Keratinocyte (primary cell): Measurements from ENCODE around the gene SORBS1. TPM values are rescaled to one million over a fixed set of nuclear protein-coding genes. Genes with fewer than 3 reads are reported as not detected.

Experiments used
- DNase-seq: peaks from one replicate; pipeline ENCODE4 v3.0.0-alpha.2; 2011; ENCODE audit warnings: low read depth, missing footprints, low spot score
- FAIRE-seq: peaks from 2 replicates; lab custom pipeline; 2011; peaks lifted over from hg19 to GRCh38; lab: Jason Lieb, UNC
- H2AFZ ChIP-seq: 2 replicates; pipeline ENCODE4 v1.6.0; 2012; ENCODE audit warnings: low read length, control low read depth, inconsistent platforms; ENCODE audit not compliant: control insufficient read depth
- H3K27ac ChIP-seq: 2 replicates; pipeline ENCODE4 v1.5.1; 2011; ENCODE audit warnings: low read length; ENCODE audit not compliant: control insufficient read depth, insufficient read depth
- H3K27me3 ChIP-seq: 3 replicates; pipeline ENCODE4 v1.6.0; 2011; ENCODE audit warnings: low read length; ENCODE audit not compliant: control insufficient read depth, insufficient read depth; ENCODE audit errors: extremely low read depth
- H3K36me3 ChIP-seq, 2 experiments: 2 replicates in 1 of 2; 3 replicates in 1 of 2; pipeline ENCODE4 v1.5.1; 2011; ENCODE audit warnings: low read length in 2 of 2, mild to moderate bottlenecking in 1 of 2; ENCODE audit not compliant: control insufficient read depth in 2 of 2, insufficient read depth in 2 of 2; ENCODE audit errors: extremely low read depth in 1 of 2
- H3K4me1 ChIP-seq: 3 replicates; pipeline ENCODE4 v1.5.1; 2011; ENCODE audit warnings: low read length; ENCODE audit not compliant: control insufficient read depth, insufficient read depth; ENCODE audit errors: extremely low read depth
- H3K4me2 ChIP-seq: 3 replicates; pipeline ENCODE4 v1.6.0; 2011; ENCODE audit warnings: low read depth, low read length; ENCODE audit not compliant: control insufficient read depth, insufficient read depth; ENCODE audit errors: extremely low read depth
- H3K4me3 ChIP-seq, 3 experiments: fragments of 200-600 bp in 1 of 3; sonication (generic) in 1 of 3; 2 replicates in 2 of 3; 3 replicates in 1 of 3; pipeline ENCODE4 v1.5.1; 2011 to 2016; ENCODE audit warnings: low read length in 3 of 3, mild to moderate bottlenecking in 3 of 3, control low read depth in 2 of 3, inconsistent platforms in 1 of 3, low read depth in 1 of 3, mixed read lengths in 1 of 3, mixed run types in 1 of 3, moderate library complexity in 1 of 3; ENCODE audit not compliant: control insufficient read depth in 2 of 3, insufficient read depth in 2 of 3; ENCODE audit errors: extremely low read depth in 1 of 3
- H3K79me2 ChIP-seq: 2 replicates; pipeline ENCODE4 v1.6.0; 2012; ENCODE audit warnings: low read length; ENCODE audit not compliant: control insufficient read depth, insufficient read depth
- H3K9ac ChIP-seq: 3 replicates; pipeline ENCODE4 v1.6.0; 2011; ENCODE audit warnings: low read length; ENCODE audit not compliant: control insufficient read depth, insufficient read depth; ENCODE audit errors: extremely low read depth
- H3K9me1 ChIP-seq: 3 replicates; pipeline ENCODE4 v1.6.0; 2011; ENCODE audit warnings: low read length; ENCODE audit not compliant: control insufficient read depth, insufficient read depth; ENCODE audit errors: extremely low read depth
- H3K9me3 ChIP-seq: 2 replicates; pipeline ENCODE4 v1.5.1; 2012; ENCODE audit warnings: low read depth, low read length; ENCODE audit not compliant: control insufficient read depth
- H4K20me1 ChIP-seq: 3 replicates; pipeline ENCODE4 v1.6.0; 2011; ENCODE audit warnings: low read length; ENCODE audit not compliant: control insufficient read depth, insufficient read depth; ENCODE audit errors: extremely low read depth
- EZH2 ChIP-seq: IDR thresholded peaks from one replicate; pipeline ENCODE4 v1.6.1; 2012; ENCODE audit warnings: inconsistent platforms, mild to moderate bottlenecking, low read length, moderate library complexity
- dilution Hi-C: fragments of 300-500 bp; cut with MboI; formaldehyde crosslinking; loops from one replicate; pipeline ENCODE4 v1.7.0; 2020; ENCODE audit warnings: low sequenced_read_pairs; ENCODE audit not compliant: extremely low pct_ligation_motif_present
- polyA plus RNA-seq, 5 experiments: library from polyadenylated mRNA; depleted of rRNA in 3 of 5; stranded (reverse) in 3 of 5; stranded (forward) in 1 of 5; unstranded in 1 of 5; fragments of >200 nt; gene quantifications; 1 replicate in 1 of 5; 2 replicates in 3 of 5; 3 replicates in 1 of 5; pipeline versions ENCODE4 v1.2.1 to v1.2.3, GENCODE V29; 2011 to 2012; ENCODE audit warnings: missing spikeins in 2 of 5, low read depth in 1 of 5, low replicate concordance in 1 of 5
- TF ChIP-seq, protein P1 (sequence below), 3 experiments: IDR thresholded peaks in 1 of 3; conservative IDR thresholded peaks in 1 of 3; optimal IDR thresholded peaks in 1 of 3; 2 replicates in 2 of 3; 3 replicates in 1 of 3; pipeline versions ENCODE3 to v1.5.1; 2011; ENCODE audit warnings: low read length in 3 of 3, mild to moderate bottlenecking in 3 of 3, moderate library complexity in 2 of 3, control low read depth in 1 of 3, inconsistent platforms in 1 of 3; ENCODE audit not compliant: insufficient read depth in 2 of 3; ENCODE audit errors: extremely low read depth in 1 of 3

The SORBS1 gene
- polyA plus RNA-seq, 1 donor (not counting 4 experiments of a cell fraction or from before 2014, with no cell fraction given): 0.42 TPM

DNA sequence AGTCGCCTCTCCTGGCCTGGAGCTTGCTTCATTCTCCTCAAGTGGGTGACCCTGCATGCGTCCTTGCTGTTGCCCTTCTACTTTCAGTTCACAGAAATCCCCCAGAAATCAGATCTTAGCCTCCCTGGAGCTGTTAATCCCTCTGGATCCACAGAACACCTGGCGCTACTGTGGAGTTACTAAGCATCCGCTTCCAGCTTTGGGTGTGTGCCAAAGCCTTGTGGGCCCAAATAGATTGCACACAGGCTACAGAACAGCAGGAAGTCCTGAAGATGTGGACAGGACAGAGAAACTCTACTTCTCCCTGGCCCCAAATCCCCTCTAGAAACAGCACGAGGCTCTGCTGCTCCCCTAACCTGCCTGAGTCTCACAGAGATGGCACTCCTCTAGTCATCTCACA lies 233.8 kb downstream of the SORBS1 start:
- H3K9ac ChIP-seq: no peak overlapping the region
- no peak overlapping the region for H2AFZ ChIP-seq
- H3K4me3 ChIP-seq: no peak overlapping the region
- peak overlapping the region; percentile 23 for H3K4me2 ChIP-seq
- H3K4me1 ChIP-seq: no peaks in the 10 kb centered on the region
- no peak for TF ChIP-seq EZH2
- TF ChIP-seq, protein P1, sequence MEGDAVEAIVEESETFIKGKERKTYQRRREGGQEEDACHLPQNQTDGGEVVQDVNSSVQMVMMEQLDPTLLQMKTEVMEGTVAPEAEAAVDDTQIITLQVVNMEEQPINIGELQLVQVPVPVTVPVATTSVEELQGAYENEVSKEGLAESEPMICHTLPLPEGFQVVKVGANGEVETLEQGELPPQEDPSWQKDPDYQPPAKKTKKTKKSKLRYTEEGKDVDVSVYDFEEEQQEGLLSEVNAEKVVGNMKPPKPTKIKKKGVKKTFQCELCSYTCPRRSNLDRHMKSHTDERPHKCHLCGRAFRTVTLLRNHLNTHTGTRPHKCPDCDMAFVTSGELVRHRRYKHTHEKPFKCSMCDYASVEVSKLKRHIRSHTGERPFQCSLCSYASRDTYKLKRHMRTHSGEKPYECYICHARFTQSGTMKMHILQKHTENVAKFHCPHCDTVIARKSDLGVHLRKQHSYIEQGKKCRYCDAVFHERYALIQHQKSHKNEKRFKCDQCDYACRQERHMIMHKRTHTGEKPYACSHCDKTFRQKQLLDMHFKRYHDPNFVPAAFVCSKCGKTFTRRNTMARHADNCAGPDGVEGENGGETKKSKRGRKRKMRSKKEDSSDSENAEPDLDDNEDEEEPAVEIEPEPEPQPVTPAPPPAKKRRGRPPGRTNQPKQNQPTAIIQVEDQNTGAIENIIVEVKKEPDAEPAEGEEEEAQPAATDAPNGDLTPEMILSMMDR (optimal IDR thresholded peaks at IDR 0.05 in 1 of 3, IDR thresholded peaks at IDR 0.05 in 1 of 3, conservative IDR thresholded peaks at IDR 0.05 in 1 of 3; ENCODE audit: extremely low read depth in 1 of 3, insufficient read depth in 2 of 3, low read length in 3 of 3): no peak
- DNase-seq (no peak), FAIRE-seq (peak; percentile 17)
- H3K27ac ChIP-seq: no peak overlapping the region
- no peaks in the 10 kb centered on the region for H4K20me1 ChIP-seq
- no peaks in the 10 kb centered on the region for H3K9me1 ChIP-seq
- H3K27me3 ChIP-seq: peaks cover 5% of the 10 kb centered on the region
- H3K79me2 ChIP-seq: no peaks in the 10 kb centered on the region
- no peaks in the 10 kb centered on the region for H3K9me3 ChIP-seq
- dilution Hi-C loops: no loop called here
- H3K36me3 ChIP-seq: no peaks in the 10 kb centered on the region

DNA sequence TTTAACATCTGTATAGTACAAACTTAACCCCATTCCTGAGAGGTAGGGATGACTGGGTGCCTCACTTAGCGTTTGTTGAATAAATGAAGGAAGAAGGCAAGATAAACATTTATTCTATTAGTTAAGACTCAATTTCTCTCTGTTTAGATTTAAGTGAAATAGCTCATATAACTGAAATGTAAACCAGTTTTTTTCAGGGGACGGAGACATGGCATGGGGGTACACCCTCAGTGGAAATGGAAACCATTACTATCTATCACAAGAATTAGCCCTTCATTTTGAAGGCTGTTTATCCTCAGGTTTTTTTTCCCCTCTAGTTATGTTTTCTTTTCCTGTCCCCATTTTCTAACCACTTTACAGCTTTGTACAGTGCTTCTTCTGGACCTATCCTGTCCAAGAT lies 234.8 kb downstream of the SORBS1 start:
- Histone ChIP-seq H3K9me3 (no peaks in the 10 kb centered on the region), H3K79me2 (no peaks in the 10 kb centered on the region), H3K36me3 (no peaks in the 10 kb centered on the region), H3K27me3 (peaks cover 5% of the 10 kb centered on the region), H2AFZ (no peak overlapping the region), H3K27ac (no peak overlapping the region), H3K4me1 (no peaks in the 10 kb centered on the region), H3K4me3 (no peak overlapping the region), H3K9me1 (no peaks in the 10 kb centered on the region), H3K9ac (no peak overlapping the region), H4K20me1 (no peaks in the 10 kb centered on the region), H3K4me2 (no peak overlapping the region)
- dilution Hi-C loops: no loop called here
- DNase-seq: no peak
- no peak for TF ChIP-seq EZH2
- TF ChIP-seq, protein P1 (optimal IDR thresholded peaks at IDR 0.05 in 1 of 3, IDR thresholded peaks at IDR 0.05 in 1 of 3, conservative IDR thresholded peaks at IDR 0.05 in 1 of 3; ENCODE audit: extremely low read depth in 1 of 3, insufficient read depth in 2 of 3, low read length in 3 of 3): no peak
- FAIRE-seq: no peak
